Measurements from ENCODE around the gene CCNJL.
"Not testable (repeated sequence)": the region's sequence is repeated elsewhere in the genome, so short reads cannot be mapped to it uniquely, and the experiment has no call there.

The CCNJL gene, protein sequence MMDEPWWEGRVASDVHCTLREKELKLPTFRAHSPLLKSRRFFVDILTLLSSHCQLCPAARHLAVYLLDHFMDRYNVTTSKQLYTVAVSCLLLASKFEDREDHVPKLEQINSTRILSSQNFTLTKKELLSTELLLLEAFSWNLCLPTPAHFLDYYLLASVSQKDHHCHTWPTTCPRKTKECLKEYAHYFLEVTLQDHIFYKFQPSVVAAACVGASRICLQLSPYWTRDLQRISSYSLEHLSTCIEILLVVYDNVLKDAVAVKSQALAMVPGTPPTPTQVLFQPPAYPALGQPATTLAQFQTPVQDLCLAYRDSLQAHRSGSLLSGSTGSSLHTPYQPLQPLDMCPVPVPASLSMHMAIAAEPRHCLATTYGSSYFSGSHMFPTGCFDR

GRCh38 chr5:160312134-160312959, at the start of gene CCNJL:
Gene CCNJL (minus strand): TSS chr5:160312564. CDS start chr5:160311923, 641 bp downstream.
- DNase-seq: peak; percentile 55

DNA sequence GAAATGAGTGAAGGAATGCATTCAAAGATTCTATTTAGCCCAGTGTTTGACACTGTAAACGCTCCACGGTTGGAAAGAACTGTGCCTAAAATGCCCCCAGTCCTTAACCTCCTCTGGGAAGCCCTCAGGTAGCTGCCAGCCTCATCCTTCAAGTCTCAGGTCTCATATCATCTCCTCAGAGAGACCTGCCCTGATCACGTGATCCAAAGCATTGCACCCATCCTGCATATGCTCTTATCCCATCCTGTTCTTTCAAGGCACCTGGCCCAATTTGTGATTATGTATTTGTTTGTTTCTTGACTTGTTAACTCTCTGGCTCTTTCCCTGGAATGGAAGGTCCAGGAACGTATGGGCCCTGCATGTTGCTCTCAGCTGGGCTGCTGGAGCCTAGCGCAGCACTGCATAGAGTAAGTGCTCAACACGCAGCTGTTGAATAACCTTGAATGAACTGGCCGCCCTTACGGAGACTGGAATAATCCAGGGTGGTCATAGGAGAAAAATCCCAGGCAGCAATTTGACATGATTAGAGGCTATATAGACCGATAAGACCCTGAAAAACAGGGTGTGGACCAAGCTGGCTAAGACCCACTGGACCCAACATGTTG, 49.4 kb upstream of the CCNJL start:
- no peak for DNase-seq

GRCh38 chr5:160360310-160360709, 47.9 kb upstream of the CCNJL start:
- DNase-seq: no peak

GRCh38 chr5:160359816-160360215, 47.5 kb upstream of the CCNJL start:
- DNase-seq: no peak

GRCh38 chr5:160359242-160359641, 46.9 kb upstream of the CCNJL start:
- no peak for DNase-seq

GRCh38 chr5:160357861-160358411, 45.6 kb upstream of the CCNJL start:
- no peak for DNase-seq

DNA sequence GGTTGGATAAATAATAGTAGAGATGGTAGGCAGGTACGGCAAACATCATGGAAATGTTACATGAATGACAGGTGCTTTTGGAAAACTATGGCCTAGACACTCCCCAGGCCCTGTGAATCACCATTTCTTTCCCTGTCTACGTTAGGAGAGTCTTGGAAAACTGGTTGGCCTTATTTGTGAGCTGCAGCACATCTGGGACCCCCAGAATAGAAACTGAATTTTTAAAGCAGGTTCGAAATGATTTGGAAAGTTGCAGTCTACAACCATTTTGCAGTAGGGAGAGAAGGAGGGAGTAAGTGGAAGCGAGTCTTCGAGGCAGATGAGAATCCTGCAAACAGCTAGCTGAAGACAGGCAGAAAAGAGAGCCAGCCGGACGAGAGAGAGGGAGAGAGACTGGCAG, 45.0 kb upstream of the CCNJL start:
- DNase-seq: no peak

DNA sequence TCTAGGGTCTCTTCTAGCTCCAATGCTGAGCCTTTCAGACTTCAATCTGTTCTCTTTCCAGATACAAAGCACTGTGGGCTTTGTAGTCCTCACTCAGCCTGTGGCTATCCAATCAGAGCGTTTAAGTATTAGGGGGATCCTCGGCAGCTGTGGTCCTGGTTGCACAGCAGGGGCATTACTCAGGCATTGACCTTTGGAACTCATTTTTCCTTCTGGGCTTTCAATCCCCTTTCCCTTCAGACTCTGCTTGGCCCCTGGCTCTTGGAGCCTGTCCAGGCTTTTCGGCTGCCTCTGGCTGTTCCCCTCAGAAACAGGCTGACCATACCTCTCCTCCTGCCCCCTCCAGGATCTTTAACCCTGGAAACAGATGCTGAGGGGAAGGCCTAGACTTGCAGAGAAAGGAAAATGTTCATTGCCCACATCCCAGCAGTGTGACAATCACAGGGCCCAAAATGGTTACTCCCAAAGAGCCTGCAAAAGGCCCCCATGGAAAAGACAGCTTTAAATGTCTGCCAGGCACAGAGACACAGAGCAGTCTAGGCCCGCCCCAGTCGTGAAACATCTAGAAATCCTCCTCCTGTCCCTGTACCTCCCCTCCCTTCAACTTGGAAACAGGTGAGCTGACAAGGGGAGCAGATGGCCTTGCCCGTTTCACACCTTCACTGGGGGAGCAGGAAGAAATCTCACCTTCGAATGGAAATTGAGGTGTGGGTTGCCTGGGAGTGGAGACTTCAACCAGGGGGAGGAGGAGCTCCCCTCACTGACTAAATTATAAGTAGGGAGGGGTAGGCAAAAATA, 44.4 kb upstream of the CCNJL start:
- DNase-seq: no peak

GRCh38 chr5:160354666-160355065, 42.3 kb upstream of the CCNJL start:
- no peak for DNase-seq

- DNase-seq: no peak
These were observed 41.0 kb upstream of the CCNJL start for GRCh38 chr5:160353379-160353778.

- DNase-seq: no peak
These were observed 39.9 kb upstream of the CCNJL start for GRCh38 chr5:160352308-160352707.

GRCh38 chr5:160349935-160350303, 37.6 kb upstream of the CCNJL start:
- DNase-seq: no peak

GRCh38 chr5:160349249-160349934, 37.0 kb upstream of the CCNJL start:
- no peak for DNase-seq

GRCh38 chr5:160348080-160348479, 35.7 kb upstream of the CCNJL start:
- DNase-seq: no peak

DNA sequence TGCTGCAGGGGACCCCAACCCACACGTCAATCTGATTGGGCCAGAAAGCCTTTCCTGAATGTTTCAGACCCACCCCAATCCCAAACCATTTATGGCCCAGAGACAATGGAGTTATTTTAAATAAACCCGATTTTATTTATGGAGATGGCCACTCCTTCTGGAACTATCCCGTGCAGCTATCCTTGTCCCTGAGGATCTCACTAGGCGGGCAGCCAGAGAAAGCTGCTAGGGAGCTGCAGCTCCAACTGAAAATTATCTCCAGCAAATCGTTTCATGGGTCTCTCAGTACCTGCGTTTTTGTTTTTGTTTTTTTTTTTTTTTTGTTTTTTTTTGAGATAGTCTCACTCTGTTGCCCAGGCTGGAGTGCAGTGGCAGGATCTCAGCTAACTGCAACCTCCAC, 35.1 kb upstream of the CCNJL start:
- DNase-seq: no peak

DNA sequence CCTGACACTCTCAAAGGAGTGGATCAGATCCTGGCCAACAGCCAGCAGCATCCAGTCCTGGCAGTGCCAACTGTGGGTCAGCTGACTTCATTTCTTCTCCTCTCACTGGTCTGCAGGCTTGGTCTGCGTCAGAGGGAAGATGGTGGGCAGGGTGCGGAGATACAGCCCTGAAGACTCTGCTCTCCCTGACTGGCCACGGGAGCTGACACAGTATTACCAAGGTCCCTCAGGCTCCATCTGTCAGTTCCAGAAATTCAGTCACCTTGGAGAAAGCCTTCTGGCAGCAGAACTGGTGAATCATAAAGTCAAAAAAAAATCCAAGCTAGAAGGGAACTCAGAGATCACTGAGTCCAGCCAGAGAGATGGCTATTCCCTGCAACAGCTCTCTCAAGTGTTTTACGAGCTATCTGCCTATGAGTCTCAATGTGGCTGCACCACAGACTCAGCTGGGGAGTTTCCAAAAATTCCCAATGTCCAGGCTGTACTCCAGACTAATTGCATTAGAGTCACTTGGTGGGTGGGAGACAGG, 30.1 kb upstream of the CCNJL start:
- DNase-seq: no peak

DNA sequence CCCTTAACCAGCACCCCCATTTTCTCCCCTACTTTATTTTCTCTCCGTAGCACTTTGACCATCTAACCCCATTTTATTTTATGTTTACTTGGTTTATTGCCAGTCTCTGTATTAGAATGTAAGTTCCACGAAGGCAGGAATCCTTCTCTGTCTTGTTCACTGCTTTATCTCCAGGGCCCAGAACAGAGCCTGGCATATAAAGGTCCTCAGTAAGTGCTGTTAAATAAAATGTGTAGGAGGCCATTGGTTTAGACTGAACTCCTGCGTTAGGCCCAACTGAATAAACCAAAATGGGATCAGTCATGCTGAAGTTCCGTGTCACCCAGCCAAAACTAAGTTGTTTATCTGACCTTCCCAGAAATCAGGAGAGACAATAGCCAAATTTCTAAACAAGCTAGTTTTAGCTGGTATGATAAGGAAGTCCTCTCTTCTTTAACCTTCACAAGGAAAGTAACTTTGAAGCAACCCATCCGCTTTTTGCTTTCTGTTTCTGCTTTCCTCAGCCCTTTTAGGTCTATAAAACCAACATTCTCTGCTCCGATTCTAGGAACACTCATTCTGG, 29.0 kb upstream of the CCNJL start:
- no peak for DNase-seq

- DNase-seq: not testable (repeated sequence)
These were observed 28.1 kb upstream of the CCNJL start for GRCh38 chr5:160340513-160340912.

- no peak for DNase-seq
These were observed 27.2 kb upstream of the CCNJL start for GRCh38 chr5:160339406-160340130.

DNA sequence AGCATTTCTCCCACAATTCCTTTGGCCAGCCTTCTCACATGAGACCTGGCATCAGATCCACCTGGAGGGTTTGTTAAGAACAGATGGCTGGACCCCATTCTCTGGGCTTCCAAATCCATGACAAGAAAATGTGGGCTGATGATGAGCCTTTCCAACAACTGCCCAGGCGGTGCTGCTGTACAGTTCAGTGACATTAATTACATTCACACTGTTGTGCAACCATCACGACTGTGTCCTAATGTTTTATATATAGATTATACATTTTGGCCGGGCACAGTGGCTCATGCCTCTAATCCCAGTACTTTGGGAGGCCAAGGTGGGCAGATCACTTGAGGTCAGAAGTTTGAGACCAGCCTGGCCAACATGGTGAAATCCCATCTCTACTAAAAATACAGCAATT, 22.4 kb upstream of the CCNJL start:
- DNase-seq: not testable (repeated sequence)

GRCh38 chr5:160333721-160334120, 21.4 kb upstream of the CCNJL start:
- no peak for DNase-seq
